Measurements from ENCODE around the gene RREB1.

The RREB1 gene

GRCh38 chr6:7067305-7067704 is 40.5 kb upstream of the RREB1 start:
- Histone ChIP-seq H3K4me1 (ENCODE audit: control insufficient read depth, insufficient read depth, low read length) (no peaks in the 10 kb centered on the region), H3K36me3 (ENCODE audit: control insufficient read depth in 2 of 2, insufficient read depth in 1 of 2, low read length in 2 of 2) (no peaks in the 10 kb centered on the region), H3K4me3 (ENCODE audit: low read depth, low read length) (no peak overlapping the region), H3K9me3 (ENCODE audit: control insufficient read depth, insufficient read depth, low read depth, low read length) (no peaks in the 10 kb centered on the region), H3K27ac (ENCODE audit: extremely low read depth, low read depth, low read length) (no peak overlapping the region)
- ChIA-PET POLR2A (no interaction called here), CTCF (interaction anchor here (0.8 to 1.0 kb wide), 2 partner anchors 14 to 176 kb away, joined by 3 read pairs; no protein-coding TSS in a partner anchor)
- TF ChIP-seq ZNF133 (tag by site-specific recombination; IDR thresholded peaks at IDR 0.05) = no peak

GRCh38 chr6:7071405-7071804 is 36.4 kb upstream of the RREB1 start:
- ChIA-PET POLR2A (no interaction called here), CTCF (no interaction called here)
- H3K4me1 ChIP-seq (ENCODE audit: control insufficient read depth, insufficient read depth, low read length) = no peaks in the 10 kb centered on the region
- H3K4me3 ChIP-seq (ENCODE audit: low read depth, low read length) = no peak overlapping the region
- TF ChIP-seq SP2 (tag by site-specific recombination; IDR thresholded peaks at IDR 0.05) (no peak), ZNF114 (tag by site-specific recombination; IDR thresholded peaks at IDR 0.05) (no peak), ZNF624 (tag by site-specific recombination; IDR thresholded peaks at IDR 0.05) (no peak), ZNF394 (tag by site-specific recombination; IDR thresholded peaks at IDR 0.05; ENCODE audit: borderline replicate concordance) (no peak), ZNF416 (tag by site-specific recombination; IDR thresholded peaks at IDR 0.05) (no peak), ZNF391 (tag by site-specific recombination; IDR thresholded peaks at IDR 0.05; ENCODE audit: borderline replicate concordance, low read depth) (no peak), SCRT1 (tag by site-specific recombination; IDR thresholded peaks at IDR 0.05; ENCODE audit: borderline replicate concordance) (no peak), ZNF561 (tag by site-specific recombination; IDR thresholded peaks at IDR 0.05; ENCODE audit: borderline replicate concordance) (no peak), KLF9 (tag by site-specific recombination; IDR thresholded peaks at IDR 0.05; ENCODE audit: low read depth) (no peak), ZNF302 (tag by site-specific recombination; IDR thresholded peaks at IDR 0.05; ENCODE audit: low read depth) (no peak), ZNF571 (tag by site-specific recombination; IDR thresholded peaks at IDR 0.05) (no peak), ZNF10 (tag by site-specific recombination; IDR thresholded peaks at IDR 0.05) (no peak), ZFP3 (tag by site-specific recombination; IDR thresholded peaks at IDR 0.05; ENCODE audit: low read depth) (no peak)
- no peaks in the 10 kb centered on the region for H3K9me3 ChIP-seq (ENCODE audit: control insufficient read depth, insufficient read depth, low read depth, low read length)
- no peak overlapping the region for H3K27ac ChIP-seq (ENCODE audit: extremely low read depth, low read depth, low read length)
- H3K36me3 ChIP-seq (ENCODE audit: control insufficient read depth in 2 of 2, insufficient read depth in 1 of 2, low read length in 2 of 2) = no peaks in the 10 kb centered on the region

- no peaks in the 10 kb centered on the region for H3K4me1 ChIP-seq (ENCODE audit: control insufficient read depth, insufficient read depth, low read length)
- CTCF ChIA-PET = interaction anchor here (0.6 to 1.1 kb wide), 3 partner anchors 14 to 361 kb away, joined by 3 to 5 read pairs (median 5); no protein-coding TSS in a partner anchor
- POLR2A ChIA-PET = no interaction called here
- H3K27ac ChIP-seq (ENCODE audit: extremely low read depth, low read depth, low read length) = no peak overlapping the region
- no peaks in the 10 kb centered on the region for H3K9me3 ChIP-seq (ENCODE audit: control insufficient read depth, insufficient read depth, low read depth, low read length)
- H3K4me3 ChIP-seq (ENCODE audit: low read depth, low read length) = no peak overlapping the region
- no peak for TF ChIP-seq ZFHX2 (tag by site-specific recombination; conservative IDR thresholded peaks at IDR 0.05)
- TF ChIP-seq ZNF76 (tag by site-specific recombination; IDR thresholded peaks at IDR 0.05; ENCODE audit: borderline replicate concordance, low read depth) = no peak
- no peaks in the 10 kb centered on the region for H3K36me3 ChIP-seq (ENCODE audit: control insufficient read depth in 2 of 2, insufficient read depth in 1 of 2, low read length in 2 of 2)
Observed at GRCh38 chr6:7073082-7073820, 34.5 kb upstream of the RREB1 start.

GRCh38 chr6:7073821-7074525 is 33.8 kb upstream of the RREB1 start:
- ChIA-PET POLR2A (no interaction called here), CTCF (interaction anchor here (0.6 to 1.1 kb wide), 4 partner anchors 15 to 169 kb away, joined by 3 to 5 read pairs (median 4); no protein-coding TSS in a partner anchor)
- no peak overlapping the region for H3K4me3 ChIP-seq (ENCODE audit: low read depth, low read length)
- no peak overlapping the region for H3K27ac ChIP-seq (ENCODE audit: extremely low read depth, low read depth, low read length)
- TF ChIP-seq ZNF692 (tag by site-specific recombination; IDR thresholded peaks at IDR 0.05) (no peak), ZIC2 (tag by site-specific recombination; IDR thresholded peaks at IDR 0.05) (no peak), ZFP37 (tag by site-specific recombination; IDR thresholded peaks at IDR 0.05) (no peak), KLF17 (tag by site-specific recombination; IDR thresholded peaks at IDR 0.05) (no peak), ZNF19 (tag by site-specific recombination; IDR thresholded peaks at IDR 0.05; ENCODE audit: low read depth) (no peak), KLF8 (tag by site-specific recombination; IDR thresholded peaks at IDR 0.05) (no peak), ZNF510 (tag by site-specific recombination; IDR thresholded peaks at IDR 0.05; ENCODE audit: insufficient replicate concordance) (no peak), ZNF600 (tag by site-specific recombination; IDR thresholded peaks at IDR 0.05) (no peak)
- no peaks in the 10 kb centered on the region for H3K4me1 ChIP-seq (ENCODE audit: control insufficient read depth, insufficient read depth, low read length)
- H3K36me3 ChIP-seq (ENCODE audit: control insufficient read depth in 2 of 2, insufficient read depth in 1 of 2, low read length in 2 of 2) = no peaks in the 10 kb centered on the region
- H3K9me3 ChIP-seq (ENCODE audit: control insufficient read depth, insufficient read depth, low read depth, low read length) = no peaks in the 10 kb centered on the region
